HG03103 (cell line): ENCODE data around the gene FBXO27.
A peak's percentile ranks its signal among the peaks of the same experiment; 100 is the strongest.
"Not testable (repeated sequence)": the region's sequence is repeated elsewhere in the genome, so short reads cannot be mapped to it uniquely, and the experiment has no call there.

Source experiments
- ATAC-seq: cut with Tn5 transposase; IDR thresholded peaks from one replicate; pipeline ENCODE4 v1.9.1; 2021; ENCODE audit warnings: low read depth; ENCODE audit not compliant: unreplicated experiment

Gene FBXO27

DNA sequence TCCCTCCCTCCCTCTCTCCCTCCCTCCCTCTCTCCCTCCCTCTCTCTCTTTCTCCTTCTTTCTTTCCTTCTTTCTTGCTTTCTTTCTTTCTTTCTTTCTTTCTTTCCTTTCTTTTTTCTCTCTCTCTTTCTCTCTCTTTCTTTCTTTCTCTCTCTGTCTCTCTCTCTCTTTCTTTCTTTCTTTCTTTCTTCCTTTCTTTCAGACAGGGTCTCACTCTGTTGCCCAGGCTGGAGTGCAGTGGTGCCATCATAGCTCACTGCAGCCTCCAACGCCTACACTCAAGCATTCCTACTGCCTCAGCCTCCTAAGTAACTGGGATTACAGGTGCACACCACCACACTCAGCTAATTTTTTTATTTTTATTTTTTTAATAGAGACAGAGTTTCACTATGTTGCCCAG is 42.7 kb downstream of the FBXO27 start:
- not testable (repeated sequence) for ATAC-seq

DNA sequence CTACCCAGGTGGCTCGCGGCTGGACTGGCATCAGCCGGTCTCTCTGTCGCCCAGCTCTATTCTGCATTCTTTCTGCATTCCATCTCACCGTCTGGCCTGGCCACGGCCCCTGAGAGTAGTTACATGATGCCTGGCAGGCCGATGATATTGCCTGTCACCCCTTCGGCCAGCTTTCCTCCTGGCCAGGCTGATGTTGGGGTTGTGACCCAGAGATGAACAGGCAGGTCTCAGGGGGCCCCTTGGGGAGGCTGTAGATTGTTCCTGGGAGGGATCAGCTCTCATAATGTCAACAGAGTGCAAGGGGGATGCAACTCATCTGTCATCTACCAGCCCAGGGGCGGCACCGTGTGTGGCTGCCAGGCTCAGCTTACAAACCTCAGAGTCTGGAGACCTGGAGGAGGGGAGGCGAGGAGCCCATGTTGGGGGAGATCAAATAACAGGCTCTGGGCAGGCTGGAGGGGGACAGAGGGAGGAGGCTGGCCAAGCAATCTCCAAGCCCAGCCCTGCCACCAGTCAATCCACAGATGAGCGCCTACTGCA is 43.2 kb downstream of the FBXO27 start:
- no peak for ATAC-seq

DNA sequence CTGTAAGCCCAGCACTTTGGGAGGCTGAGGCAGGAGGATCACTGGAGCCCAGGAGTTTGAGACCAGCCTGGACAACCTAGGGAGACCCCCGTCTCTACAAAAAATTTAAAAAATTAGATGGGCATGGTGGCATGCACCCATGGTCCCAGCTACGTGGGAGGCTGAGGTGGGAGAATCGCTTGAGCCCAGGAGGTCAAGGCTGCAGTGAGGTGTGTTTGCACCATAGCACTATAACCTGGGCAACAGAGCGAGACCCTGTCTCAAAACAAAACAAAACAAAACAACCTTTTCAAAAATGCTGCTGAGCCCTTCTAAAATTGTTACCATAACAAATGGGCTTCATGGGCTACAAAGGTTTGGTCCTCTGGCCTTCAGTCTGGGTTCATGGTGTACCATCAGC is 43.7 kb downstream of the FBXO27 start:
- not testable (repeated sequence) for ATAC-seq

DNA sequence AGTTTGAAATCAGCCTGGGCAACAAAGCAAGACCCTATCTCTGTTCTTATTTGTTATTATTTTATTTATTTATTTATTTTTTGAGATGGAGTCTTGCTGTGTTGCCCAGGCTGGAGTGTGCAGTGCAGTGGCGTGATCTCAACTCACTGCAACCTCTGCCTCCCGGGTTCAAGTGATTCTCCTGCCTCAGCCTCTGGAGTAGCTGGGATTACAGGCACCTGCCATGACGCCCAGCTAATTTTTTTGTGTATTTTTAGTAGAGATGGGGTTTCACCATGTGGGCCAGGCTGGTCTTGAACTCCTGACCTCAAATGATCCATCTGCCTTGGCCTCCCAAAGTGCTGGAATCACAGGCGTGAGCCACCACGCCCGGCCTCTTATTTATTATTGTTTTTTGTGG is 44.6 kb downstream of the FBXO27 start:
- ATAC-seq: not testable (repeated sequence)

DNA sequence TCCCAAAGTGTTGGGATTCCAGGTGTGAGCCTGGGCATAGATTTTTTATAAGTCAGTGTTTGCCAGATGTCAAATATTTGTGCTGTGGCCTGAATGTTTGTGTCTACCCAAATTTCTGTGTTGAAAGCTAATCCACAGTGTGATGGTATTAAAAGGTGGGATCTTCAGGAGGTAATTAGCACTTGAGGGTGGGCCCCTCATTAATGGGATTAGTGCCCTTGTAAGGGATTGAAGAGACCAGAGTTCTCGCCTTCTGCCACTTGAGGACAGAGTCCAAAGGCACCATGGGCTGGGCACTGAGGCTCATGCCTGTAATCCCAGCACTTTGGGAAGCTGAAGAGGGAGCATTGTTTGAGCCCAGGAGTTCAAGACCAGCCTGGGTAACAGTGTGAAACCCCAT is 47.1 kb downstream of the FBXO27 start:
- no peak for ATAC-seq

DNA sequence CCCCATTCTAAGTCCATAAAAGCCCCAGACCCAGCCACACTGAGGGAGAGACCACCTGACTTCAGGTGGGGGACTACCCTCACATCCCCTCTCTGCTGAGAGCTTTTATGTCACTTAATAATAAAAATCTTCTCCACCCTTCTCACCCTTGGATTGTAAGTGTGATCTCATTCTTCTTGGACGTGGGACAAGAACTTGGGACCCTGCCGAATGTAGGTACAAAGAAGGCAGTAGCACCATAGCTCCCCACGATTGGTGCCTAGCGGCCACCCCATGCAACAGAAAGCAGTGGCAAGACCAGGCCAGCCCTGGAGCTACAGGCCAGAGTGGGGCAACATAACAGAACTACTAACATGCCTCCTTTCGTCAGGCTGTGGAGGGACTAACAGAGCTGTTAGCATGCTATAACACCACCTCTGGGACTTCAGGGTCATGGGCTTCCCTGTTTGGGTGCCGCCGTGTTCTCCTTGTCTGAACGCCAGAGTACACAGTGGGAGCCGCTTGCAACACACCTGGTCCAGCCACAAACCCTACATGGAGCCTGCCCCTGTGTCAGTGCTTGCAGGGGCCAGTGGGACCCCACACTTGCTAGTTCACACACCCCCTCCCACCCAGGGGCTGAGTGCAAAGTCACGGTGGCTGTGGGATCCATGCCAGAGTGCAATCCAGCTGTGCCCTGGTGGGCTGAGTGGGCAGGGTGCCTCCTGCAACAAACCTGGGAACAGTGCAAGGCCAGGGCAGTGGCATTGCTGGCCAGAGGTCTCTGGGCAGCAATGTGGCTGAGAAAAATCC is 51.6 kb downstream of the FBXO27 start:
- no peak for ATAC-seq

DNA sequence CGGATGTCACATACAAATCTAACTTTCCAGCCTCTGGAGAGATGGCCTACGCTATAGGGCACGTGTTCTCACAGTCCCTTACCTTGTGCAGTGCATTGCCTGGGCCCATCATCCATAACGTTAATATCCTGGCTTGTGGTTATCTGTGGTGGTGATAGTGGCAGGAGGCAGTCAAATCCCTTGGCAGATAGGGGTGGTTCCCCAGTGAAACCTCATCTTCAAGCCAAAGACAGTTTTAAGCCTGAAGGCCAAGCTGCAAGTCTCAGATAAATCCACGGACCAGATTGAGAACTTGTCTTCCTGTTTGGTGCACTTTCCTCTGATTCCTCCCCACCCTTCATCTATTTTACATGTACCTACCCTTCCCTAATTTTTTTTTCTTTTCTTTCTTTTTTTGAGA is 52.5 kb downstream of the FBXO27 start:
- no peak for ATAC-seq

DNA sequence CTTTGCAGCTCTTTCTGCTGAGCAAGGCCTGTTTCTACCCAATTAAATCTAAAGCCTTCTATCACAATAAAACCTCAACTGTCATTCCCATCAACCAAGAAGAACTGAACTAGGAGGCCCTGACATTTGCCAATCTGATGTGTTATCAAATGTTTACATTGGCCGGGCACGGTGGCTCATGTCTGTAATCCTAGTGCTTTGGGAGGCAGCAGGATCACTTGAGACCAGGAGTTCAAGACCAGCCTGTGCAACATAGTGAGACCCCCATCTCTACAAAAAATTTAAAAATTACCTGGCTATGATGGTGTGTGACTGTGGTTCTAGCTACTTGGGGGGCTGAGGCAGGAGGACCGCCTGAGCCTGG is 54.0 kb downstream of the FBXO27 start:
- no peak for ATAC-seq

DNA sequence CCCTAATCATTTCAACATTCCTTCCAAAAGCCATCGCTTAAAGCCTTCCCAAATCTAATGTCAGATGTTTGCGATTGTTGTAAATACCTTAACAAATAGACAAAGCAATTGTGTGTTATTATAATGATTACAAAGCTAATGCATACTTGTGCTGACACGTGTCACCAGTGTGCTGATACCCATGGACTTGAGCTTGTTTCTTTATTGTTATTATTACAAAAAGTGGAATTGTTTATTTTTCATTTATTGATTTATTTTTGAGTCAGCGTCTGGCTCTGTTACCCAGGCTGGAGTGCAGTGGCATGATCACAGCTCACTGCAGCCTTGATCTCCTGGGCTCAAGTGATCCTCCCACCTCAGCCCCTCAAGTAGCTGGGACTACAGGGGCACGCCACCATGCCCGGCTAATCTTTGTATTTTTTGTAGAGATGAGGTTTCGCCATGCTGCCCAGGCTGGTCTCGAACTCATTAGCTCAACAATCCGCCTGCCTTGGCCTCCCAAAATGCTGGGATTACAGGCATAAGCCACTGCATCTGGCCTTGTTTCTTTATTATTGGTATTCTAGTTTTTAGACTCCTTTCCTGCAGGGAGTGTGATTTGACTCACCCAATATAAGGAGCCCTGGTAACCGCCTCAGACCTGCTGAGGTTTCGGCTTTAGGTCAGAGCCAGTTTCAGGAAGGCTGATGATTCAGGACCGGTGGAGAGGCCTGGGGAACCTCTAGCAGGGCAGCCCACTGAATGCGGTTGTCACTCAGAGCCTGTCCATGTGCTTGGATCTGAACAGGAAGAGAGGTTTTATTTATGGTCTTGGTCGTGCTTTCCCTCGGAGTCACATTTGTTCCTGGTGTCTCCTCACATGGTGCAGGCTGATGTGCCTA is 54.7 kb downstream of the FBXO27 start:
- ATAC-seq: peak; percentile 61

DNA sequence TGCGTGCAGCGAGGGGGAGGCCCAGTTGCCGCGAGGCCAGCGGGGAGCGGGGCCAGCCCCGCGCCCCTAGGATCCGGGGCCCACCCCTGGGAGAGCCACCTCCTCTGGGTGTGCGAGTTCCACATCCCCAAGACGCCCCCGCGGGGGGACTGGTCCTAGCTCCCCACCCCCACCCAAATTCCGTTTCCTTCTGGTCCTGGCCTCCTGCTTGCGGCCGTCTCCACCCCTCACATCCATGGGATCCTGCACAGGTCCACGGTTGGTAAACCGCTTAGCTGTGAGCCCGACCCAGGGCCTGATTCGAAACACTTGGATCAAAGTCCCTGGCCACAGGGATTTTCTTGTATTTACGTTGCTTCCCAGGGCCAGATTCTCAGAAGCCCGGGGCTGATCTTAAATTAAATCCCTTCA is 56.5 kb downstream of the FBXO27 start:
- ATAC-seq: no peak

DNA sequence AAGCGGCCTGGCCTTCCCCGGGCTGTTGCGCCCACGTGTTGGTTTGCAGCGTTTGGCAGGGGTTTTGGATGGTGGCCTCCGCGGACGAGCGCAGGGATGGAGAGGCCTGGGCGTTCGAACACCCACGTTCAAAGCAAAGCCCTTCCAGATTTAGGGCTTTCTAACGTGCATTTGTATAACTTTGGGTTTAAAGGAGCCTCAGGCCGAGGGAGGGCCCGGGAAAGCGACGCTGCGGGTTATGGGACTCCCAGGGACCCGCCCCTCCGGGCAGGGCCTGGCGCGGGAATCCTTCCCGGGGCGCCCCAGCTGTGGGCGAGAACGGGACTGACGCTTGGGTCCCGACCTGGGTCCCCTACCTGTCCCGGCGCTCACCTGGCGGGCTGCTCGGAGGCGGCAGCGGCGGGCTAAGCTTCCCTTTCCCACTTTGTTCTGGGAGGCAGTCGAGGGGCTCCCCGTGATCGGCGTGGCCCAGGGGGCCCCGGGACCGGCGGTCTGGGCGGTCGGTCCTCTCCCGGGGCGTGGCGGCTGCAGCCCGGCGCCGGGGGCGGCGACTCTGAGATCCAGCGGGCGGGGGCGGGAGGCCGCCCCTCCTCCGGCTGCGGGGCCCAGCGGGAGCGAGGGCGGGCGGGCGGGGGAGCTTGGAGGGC is 57.0 kb downstream of the FBXO27 start, which contains the start of gene FBXO17:
Gene FBXO17, minus strand, starts transcription at position 529 of the 647 bp plus-strand sequence. CDS start 25,423 bp downstream, outside the sequence.
- ATAC-seq: no peak

DNA sequence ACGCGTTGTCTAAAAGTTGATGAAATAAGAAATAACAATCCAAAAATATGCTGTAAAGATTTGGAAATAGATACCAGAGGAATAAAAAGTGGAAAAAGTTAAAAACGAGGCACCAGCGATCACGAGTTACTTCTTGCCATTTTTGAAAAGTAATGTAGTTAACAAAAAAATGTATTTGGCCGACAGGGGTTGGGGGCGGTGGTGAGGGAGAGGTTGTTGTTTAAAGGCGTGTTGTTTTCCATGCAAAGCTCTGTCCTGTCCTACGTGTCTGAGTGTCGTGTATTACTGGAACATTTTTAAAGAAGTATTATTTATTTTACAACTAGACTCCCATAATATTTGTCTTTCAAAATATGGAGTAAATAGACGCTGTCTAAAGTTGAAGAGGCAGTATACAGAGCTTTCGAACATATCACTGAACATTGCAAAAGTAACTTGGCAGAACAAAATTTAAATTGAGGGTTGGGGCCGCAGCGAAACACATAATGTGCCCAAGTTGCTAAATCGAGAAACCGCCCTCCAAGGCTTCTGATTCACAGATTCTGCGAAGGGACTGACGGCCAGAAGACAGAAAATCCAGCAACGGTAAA is 57.6 kb downstream of the FBXO27 start:
- no peak for ATAC-seq
